ENCODE data around the gene GOLT1A.
A peak's percentile ranks its signal among the peaks of the same experiment; 100 is the strongest.

GOLT1A gene

GRCh38 chr1:204190212-204191211 is 23.3 kb downstream of the GOLT1A start:
- no peak for DNase-seq

GRCh38 chr1:204188959-204189639 is 24.7 kb downstream of the GOLT1A start:
- no peak for DNase-seq

- no peak for DNase-seq
Observed at GRCh38 chr1:204186597-204186996, 27.2 kb downstream of the GOLT1A start.

GRCh38 chr1:204181116-204181515 is 32.7 kb downstream of the GOLT1A start:
- DNase-seq, result no peak

GRCh38 chr1:204180133-204180532 is 33.7 kb downstream of the GOLT1A start:
- DNase-seq, result no peak

GRCh38 chr1:204178487-204179281 is 35.1 kb downstream of the GOLT1A start:
- no peak for DNase-seq

- DNase-seq, result no peak
Observed at GRCh38 chr1:204177133-204177532, 36.7 kb downstream of the GOLT1A start.

GRCh38 chr1:204176049-204176448 is 37.7 kb downstream of the GOLT1A start:
- DNase-seq, result no peak

- DNase-seq, result no peak
Observed at GRCh38 chr1:204174958-204175357, 38.8 kb downstream of the GOLT1A start.

- no peak for DNase-seq
Observed at GRCh38 chr1:204172404-204173029, 41.3 kb downstream of the GOLT1A start.

GRCh38 chr1:204171751-204172178 is 42.0 kb downstream of the GOLT1A start:
- no peak for DNase-seq

GRCh38 chr1:204170494-204171155 is 43.2 kb downstream of the GOLT1A start:
- DNase-seq, result no peak

- DNase-seq, result no peak
Observed at GRCh38 chr1:204169858-204170257, 43.9 kb downstream of the GOLT1A start.

- DNase-seq, result no peak
Observed at GRCh38 chr1:204167730-204168129, 46.1 kb downstream of the GOLT1A start.

- DNase-seq, result no peak
Observed at GRCh38 chr1:204166219-204166618, 47.6 kb downstream of the GOLT1A start, which contains the start of gene REN. TSS of gene REN (minus strand) at chr1:204166337. CDS start at chr1:204166293, 44 bp downstream.

GRCh38 chr1:204162494-204163074 is 51.2 kb downstream of the GOLT1A start:
- DNase-seq, result peak; percentile 51

GRCh38 chr1:204161609-204162493 is 51.9 kb downstream of the GOLT1A start:
- DNase-seq, result no peak

GRCh38 chr1:204157962-204158361 is 55.8 kb downstream of the GOLT1A start:
- no peak for DNase-seq

- DNase-seq, result no peak
Observed at GRCh38 chr1:204155881-204156280, 57.9 kb downstream of the GOLT1A start.

GRCh38 chr1:204154568-204155255 is 59.1 kb downstream of the GOLT1A start:
- no peak for DNase-seq
